Uterus (tissue), 4 donors: ENCODE data around the gene SACM1L. TPM values are rescaled to one million over a fixed set of nuclear protein-coding genes. Genes with fewer than 3 reads are reported as not detected.
"Not testable (repeated sequence)": the region's sequence is repeated elsewhere in the genome, so short reads cannot be mapped to it uniquely, and the experiment has no call there.

Experiments used
- DNase-seq, 2 donors: peaks; one replicate each; pipeline ENCODE4 v3.0.0-alpha.2; 2019 to 2020
- H3K27ac ChIP-seq, 2 donors: fragments of 200-600 bp; sonication (generic); 1 replicate in 1 of 2; 2 replicates in 1 of 2; pipeline ENCODE4 v1.5.1; 2016 to 2018
- H3K27me3 ChIP-seq, 2 donors: fragments of 200-600 bp; sonication (generic); one replicate each; pipeline ENCODE4 v1.5.1; 2018 to 2019; ENCODE audit warnings: control low read depth in 1 of 2
- H3K36me3 ChIP-seq, 2 donors: fragments of 200-600 bp; sonication (generic); one replicate each; pipeline ENCODE4 v1.5.1; 2019; ENCODE audit warnings: control low read depth in 1 of 2
- H3K4me1 ChIP-seq, 2 donors: fragments of 200-600 bp; sonication (generic); one replicate each; pipeline ENCODE4 v1.5.1; 2018 to 2019; ENCODE audit warnings: control low read depth in 1 of 2
- H3K4me3 ChIP-seq, 2 donors: fragments of 200-600 bp; sonication (generic); 1 replicate in 1 of 2; 2 replicates in 1 of 2; pipeline ENCODE4 v1.5.1; 2018 to 2019; ENCODE audit warnings: mild to moderate bottlenecking in 1 of 2
- H3K9me3 ChIP-seq, 2 donors: fragments of 200-600 bp; sonication (generic); one replicate each; pipeline ENCODE4 v1.5.1; 2019; ENCODE audit warnings: control low read depth in 1 of 2
- CTCF ChIP-seq, 4 experiments: fragments of 200-600 bp in 2 of 4; fragments of 450-650 bp in 2 of 4; sonication (generic) in 2 of 4; IDR thresholded peaks; one replicate each; pipeline ENCODE4 v1.5.1; 2016 to 2019; ENCODE audit warnings: antibody characterized with exemption in 4 of 4, mild to moderate bottlenecking in 2 of 4, moderate library complexity in 1 of 4
- POLR2A ChIP-seq, 2 donors: fragments of 450-650 bp; IDR thresholded peaks; one replicate each; pipeline ENCODE4 v1.6.1; 2016; ENCODE audit warnings: antibody characterized with exemption in 2 of 2, mild to moderate bottlenecking in 1 of 2, moderate library complexity in 1 of 2
- intact Hi-C: fragments of 100-400 bp; cut with DNase I; formaldehyde crosslinking; loops from one replicate; pipeline ENCODE4 v1.15.1; 2023; ENCODE audit warnings: low total_unique reads
- total RNA-seq, 4 donors: library from RNA; depleted of rRNA in 3 of 4; stranded (reverse); fragments of >200 nt in 3 of 4; gene quantifications; one replicate each; pipeline versions ENCODE4 v1.1.0 to v1.2.4, GENCODE V29; 2014 to 2023
- donor health status: DM: yes; HTN: yes; CAD: no.

The SACM1L gene
- total RNA-seq, 4 donors from 2014 or later, result 24.3 to 83.0 (median 68.7) TPM

GRCh38 chr3:45691842-45692241 lies 2.6 kb downstream of the SACM1L start:
- Histone ChIP-seq H3K4me3 (no peak overlapping the region), H3K27me3 (no peaks in the 10 kb centered on the region), H3K9me3 (no peaks in the 10 kb centered on the region), H3K27ac (no peak overlapping the region), H3K4me1 (no peaks in the 10 kb centered on the region), H3K36me3 (no peaks in the 10 kb centered on the region)
- TF ChIP-seq POLR2A (IDR thresholded peaks at IDR 0.05) (no peak), CTCF (IDR thresholded peaks at IDR 0.05) (no peak)
- intact Hi-C loops, result no loop called here
- DNase-seq, result no peak

- intact Hi-C loops, result no loop called here
- no peak overlapping the region for H3K4me3 ChIP-seq
- no peaks in the 10 kb centered on the region for H3K27me3 ChIP-seq
- H3K9me3 ChIP-seq, result no peaks in the 10 kb centered on the region
- TF ChIP-seq POLR2A (IDR thresholded peaks at IDR 0.05) (no peak), CTCF (IDR thresholded peaks at IDR 0.05) (no peak)
- H3K36me3 ChIP-seq, result no peaks in the 10 kb centered on the region
- no peak overlapping the region for H3K27ac ChIP-seq
- H3K4me1 ChIP-seq, result peaks cover 0 to 5% of the 10 kb centered on the region in 2 donors
- DNase-seq, result no peak
These were observed 3.7 kb downstream of the SACM1L start for GRCh38 chr3:45692866-45693265.

- intact Hi-C loops, result no loop called here
- Histone ChIP-seq H3K27me3 (no peaks in the 10 kb centered on the region), H3K27ac (no peak overlapping the region), H3K9me3 (no peaks in the 10 kb centered on the region), H3K36me3 (no peaks in the 10 kb centered on the region), H3K4me3 (no peak overlapping the region), H3K4me1 (peaks cover 0 to 5% of the 10 kb centered on the region in 2 donors)
- DNase-seq, result no peak
- TF ChIP-seq CTCF (IDR thresholded peaks at IDR 0.05), result no peak
- no peak for TF ChIP-seq POLR2A (IDR thresholded peaks at IDR 0.05)
These were observed 4.8 kb downstream of the SACM1L start for GRCh38 chr3:45693941-45694521.

GRCh38 chr3:45695166-45695565 lies 6.0 kb downstream of the SACM1L start:
- DNase-seq, H3K27ac ChIP-seq, intact Hi-C loops, H3K4me3 ChIP-seq, H3K9me3 ChIP-seq, H3K36me3 ChIP-seq, H3K27me3 ChIP-seq, H3K4me1 ChIP-seq: not testable (repeated sequence)

GRCh38 chr3:45700570-45701073 lies 11.4 kb downstream of the SACM1L start:
- intact Hi-C loops, result no loop called here
- no peak for TF ChIP-seq POLR2A (IDR thresholded peaks at IDR 0.05)
- TF ChIP-seq CTCF (IDR thresholded peaks at IDR 0.05), result no peak
- H3K36me3 ChIP-seq, result no peaks in the 10 kb centered on the region
- no peaks in the 10 kb centered on the region for H3K9me3 ChIP-seq
- H3K4me3 ChIP-seq, result no peak overlapping the region
- DNase-seq, result no peak
- H3K4me1 ChIP-seq, result peaks cover 0 to 5% of the 10 kb centered on the region in 2 donors
- no peaks in the 10 kb centered on the region for H3K27me3 ChIP-seq
- H3K27ac ChIP-seq, result no peak overlapping the region
